Medulla oblongata (tissue), 1 donor: ENCODE data around the gene TUBAL3.
"Not testable (repeated sequence)": the region's sequence is repeated elsewhere in the genome, so short reads cannot be mapped to it uniquely, and the experiment has no call there.

Experiments
- DNase-seq: peaks from one replicate; pipeline ENCODE4 v3.0.0-alpha.2; 2015; ENCODE audit errors: extremely low spot score

The TUBAL3 gene

GRCh38 chr10:5380395-5380794, 24.2 kb downstream of the TUBAL3 start:
- DNase-seq: not testable (repeated sequence)

GRCh38 chr10:5379202-5379601, 25.4 kb downstream of the TUBAL3 start:
- not testable (repeated sequence) for DNase-seq

- no peak for DNase-seq
Observed at GRCh38 chr10:5376450-5376849, 28.2 kb downstream of the TUBAL3 start.

GRCh38 chr10:5373891-5374611, 30.6 kb downstream of the TUBAL3 start:
- DNase-seq: no peak

- DNase-seq: no peak
Observed at GRCh38 chr10:5373307-5373706, 31.3 kb downstream of the TUBAL3 start.

GRCh38 chr10:5370493-5371352, 33.9 kb downstream of the TUBAL3 start:
- no peak for DNase-seq

GRCh38 chr10:5369362-5370158, 35.1 kb downstream of the TUBAL3 start:
- no peak for DNase-seq

GRCh38 chr10:5365928-5366327, 38.7 kb downstream of the TUBAL3 start:
- no peak for DNase-seq

- no peak for DNase-seq
Observed at GRCh38 chr10:5364890-5365338, 39.7 kb downstream of the TUBAL3 start, which contains the start of gene UCN3. TSS of gene UCN3 (plus strand) at chr10:5364966. CDS start at chr10:5373721, 8,755 bp downstream.

- no peak for DNase-seq
Observed at GRCh38 chr10:5364374-5364773, 40.3 kb downstream of the TUBAL3 start.

GRCh38 chr10:5362873-5363272, 41.8 kb downstream of the TUBAL3 start:
- no peak for DNase-seq

GRCh38 chr10:5361966-5362365, 42.7 kb downstream of the TUBAL3 start:
- DNase-seq: no peak

- DNase-seq: no peak
Observed at GRCh38 chr10:5360318-5360915, 44.2 kb downstream of the TUBAL3 start.

- no peak for DNase-seq
Observed at GRCh38 chr10:5356302-5356763, 48.3 kb downstream of the TUBAL3 start.

- DNase-seq: no peak
Observed at GRCh38 chr10:5355594-5356301, 48.9 kb downstream of the TUBAL3 start.

- DNase-seq: no peak
Observed at GRCh38 chr10:5354068-5354467, 50.6 kb downstream of the TUBAL3 start.

- DNase-seq: no peak
Observed at GRCh38 chr10:5349362-5349761, 55.3 kb downstream of the TUBAL3 start.

- no peak for DNase-seq
Observed at GRCh38 chr10:5346881-5347280, 57.7 kb downstream of the TUBAL3 start.

GRCh38 chr10:5344746-5345145, 59.9 kb downstream of the TUBAL3 start:
- no peak for DNase-seq

- DNase-seq: no peak
Observed at GRCh38 chr10:5343979-5344378, 60.6 kb downstream of the TUBAL3 start.

- no peak for DNase-seq
Observed at GRCh38 chr10:5343561-5343960, 61.1 kb downstream of the TUBAL3 start.
